Measurements from ENCODE around the gene MCL1.
A peak's percentile ranks its signal among the peaks of the same experiment; 100 is the strongest.

MCL1 gene

GRCh38 chr1:150551051-150551783 lies 28.2 kb downstream of the MCL1 start:
- peaks cover 0 to 2% of the 10 kb centered on the region in 2 donors for H3K9me3 ChIP-seq (replicated peaks in 1 of 2; ENCODE audit: control insufficient read depth in 2 of 2, insufficient read depth in 1 of 2, low read depth in 1 of 2, low read length in 2 of 2)
- no peak overlapping the region for H2BK120ac ChIP-seq (ENCODE audit: low read depth, low read length)
- H3K9ac ChIP-seq (ENCODE audit: low read depth, low read length, poor library complexity), result no peak overlapping the region
- no CpG with 5 or more reads among the region's 11 CpGs for WGBS, 2 donors (ENCODE audit: extremely low coverage in 2 of 2, insufficient read length in 2 of 2, insufficient replicate concordance in 1 of 2)
- H2BK5ac ChIP-seq (ENCODE audit: low read length), result no peak overlapping the region
- peaks cover 0 to 4% of the 10 kb centered on the region in 2 donors for H3K36me3 ChIP-seq (replicated peaks in 1 of 2; ENCODE audit: control insufficient read depth in 2 of 2, insufficient read depth in 2 of 2, low read length in 2 of 2)
- H2AK5ac ChIP-seq (ENCODE audit: low read depth, low read length), result no peak overlapping the region
- H3K27me3 ChIP-seq (ENCODE audit: control insufficient read depth in 3 of 3, insufficient read depth in 3 of 3, low read depth in 1 of 3, low read length in 3 of 3), result peaks cover 0 to 18% (median 0%) of the 10 kb centered on the region in 3 experiments
- H2AFZ ChIP-seq (ENCODE audit: low read length), result no peak overlapping the region
- H2BK12ac ChIP-seq (ENCODE audit: low read length), result no peak overlapping the region
- no peak overlapping the region for H3K27ac ChIP-seq (replicated peaks; ENCODE audit: low read length)
- peaks cover 5% of the 10 kb centered on the region for H3K79me1 ChIP-seq (ENCODE audit: low read depth, low read length)
- H3K4me1 ChIP-seq (ENCODE audit: control insufficient read depth in 2 of 2, insufficient read depth in 1 of 2, low read depth in 1 of 2, low read length in 2 of 2), result peaks cover 12 to 13% of the 10 kb centered on the region in 2 donors
- no peak overlapping the region for H3K18ac ChIP-seq (ENCODE audit: low read length)
- H3K14ac ChIP-seq (ENCODE audit: low read length), result no peak overlapping the region
- no peak overlapping the region for H3K4ac ChIP-seq (ENCODE audit: low read length)
- no peak overlapping the region for H4K91ac ChIP-seq (ENCODE audit: low read depth, low read length, poor library complexity)
- no peak overlapping the region for H2BK15ac ChIP-seq (ENCODE audit: low read length)
- H3K4me2 ChIP-seq (ENCODE audit: insufficient read depth, low read length, poor library complexity, severe bottlenecking), result no peak overlapping the region
- H3K23ac ChIP-seq (ENCODE audit: low read depth, low read length, poor library complexity), result no peak overlapping the region
- no peak overlapping the region for H3K4me3 ChIP-seq (ENCODE audit: low read length in 2 of 2)
- H4K8ac ChIP-seq (ENCODE audit: low read depth, low read length), result no peak overlapping the region
- DNase-seq (ENCODE audit: low spot score), result no peak

GRCh38 chr1:150550222-150551050 lies 29.0 kb downstream of the MCL1 start:
- Histone ChIP-seq H4K91ac (ENCODE audit: low read depth, low read length, poor library complexity) (no peak overlapping the region), H3K27me3 (ENCODE audit: control insufficient read depth in 3 of 3, insufficient read depth in 3 of 3, low read depth in 1 of 3, low read length in 3 of 3) (peaks cover 0 to 18% (median 0%) of the 10 kb centered on the region in 3 experiments), H2BK120ac (ENCODE audit: low read depth, low read length) (no peak overlapping the region), H4K8ac (ENCODE audit: low read depth, low read length) (no peak overlapping the region), H2AFZ (ENCODE audit: low read length) (no peak overlapping the region), H2BK5ac (ENCODE audit: low read length) (no peak overlapping the region), H3K14ac (ENCODE audit: low read length) (no peak overlapping the region), H2AK5ac (ENCODE audit: low read depth, low read length) (no peak overlapping the region), H3K9ac (ENCODE audit: low read depth, low read length, poor library complexity) (peak overlapping the region; percentile 10), H2BK12ac (ENCODE audit: low read length) (no peak overlapping the region), H3K27ac (replicated peaks; ENCODE audit: low read length) (no peak overlapping the region), H3K9me3 (replicated peaks in 1 of 2; ENCODE audit: control insufficient read depth in 2 of 2, insufficient read depth in 1 of 2, low read depth in 1 of 2, low read length in 2 of 2) (no peaks in the 10 kb centered on the region), H3K36me3 (replicated peaks in 1 of 2; ENCODE audit: control insufficient read depth in 2 of 2, insufficient read depth in 2 of 2, low read length in 2 of 2) (no peaks in the 10 kb centered on the region), H3K4me2 (ENCODE audit: insufficient read depth, low read length, poor library complexity, severe bottlenecking) (no peak overlapping the region), H3K79me1 (ENCODE audit: low read depth, low read length) (peaks cover 1% of the 10 kb centered on the region), H3K18ac (ENCODE audit: low read length) (no peak overlapping the region), H2BK15ac (ENCODE audit: low read length) (no peak overlapping the region), H3K4me3 (ENCODE audit: low read length in 2 of 2) (no peak overlapping the region), H3K4ac (ENCODE audit: low read length) (no peak overlapping the region), H3K4me1 (ENCODE audit: control insufficient read depth in 2 of 2, insufficient read depth in 1 of 2, low read depth in 1 of 2, low read length in 2 of 2) (peaks cover 9 to 12% of the 10 kb centered on the region in 2 donors), H3K23ac (ENCODE audit: low read depth, low read length, poor library complexity) (no peak overlapping the region)
- DNase-seq (ENCODE audit: low spot score), result no peak
- WGBS, 2 donors (ENCODE audit: extremely low coverage in 2 of 2, insufficient read length in 2 of 2, insufficient replicate concordance in 1 of 2), result no CpG with 5 or more reads among the region's 22 CpGs

GRCh38 chr1:150549496-150550221 lies 29.8 kb downstream of the MCL1 start:
- Histone ChIP-seq H3K27me3 (ENCODE audit: control insufficient read depth in 3 of 3, insufficient read depth in 3 of 3, low read depth in 1 of 3, low read length in 3 of 3) (peaks cover 0 to 18% (median 0%) of the 10 kb centered on the region in 3 experiments), H2BK15ac (ENCODE audit: low read length) (no peak overlapping the region), H3K4me2 (ENCODE audit: insufficient read depth, low read length, poor library complexity, severe bottlenecking) (peak overlapping the region; percentile 98), H2AFZ (ENCODE audit: low read length) (peak overlapping the region; percentile 85), H4K8ac (ENCODE audit: low read depth, low read length) (peak overlapping the region; percentile 10), H2AK5ac (ENCODE audit: low read depth, low read length) (peak overlapping the region; percentile 79), H2BK12ac (ENCODE audit: low read length) (no peak overlapping the region), H3K9ac (ENCODE audit: low read depth, low read length, poor library complexity) (peak overlapping the region; percentile 10), H3K36me3 (replicated peaks in 1 of 2; ENCODE audit: control insufficient read depth in 2 of 2, insufficient read depth in 2 of 2, low read length in 2 of 2) (no peaks in the 10 kb centered on the region), H3K4me3 (ENCODE audit: low read length in 2 of 2) (peak overlapping the region in 1 of 2 donors; percentile 31), H2BK5ac (ENCODE audit: low read length) (no peak overlapping the region), H3K4ac (ENCODE audit: low read length) (no peak overlapping the region), H3K9me3 (replicated peaks in 1 of 2; ENCODE audit: control insufficient read depth in 2 of 2, insufficient read depth in 1 of 2, low read depth in 1 of 2, low read length in 2 of 2) (no peaks in the 10 kb centered on the region), H3K4me1 (ENCODE audit: control insufficient read depth in 2 of 2, insufficient read depth in 1 of 2, low read depth in 1 of 2, low read length in 2 of 2) (peaks cover 9 to 12% of the 10 kb centered on the region in 2 donors), H2BK120ac (ENCODE audit: low read depth, low read length) (no peak overlapping the region), H3K27ac (replicated peaks; ENCODE audit: low read length) (no peak overlapping the region), H3K79me1 (ENCODE audit: low read depth, low read length) (no peaks in the 10 kb centered on the region), H4K91ac (ENCODE audit: low read depth, low read length, poor library complexity) (no peak overlapping the region), H3K23ac (ENCODE audit: low read depth, low read length, poor library complexity) (peak overlapping the region; percentile 70), H3K14ac (ENCODE audit: low read length) (no peak overlapping the region), H3K18ac (ENCODE audit: low read length) (peak overlapping the region; percentile 84)
- DNase-seq (ENCODE audit: low spot score), result no peak
- no CpG with 5 or more reads among the region's 43 CpGs for WGBS, 2 donors (ENCODE audit: extremely low coverage in 2 of 2, insufficient read length in 2 of 2, insufficient replicate concordance in 1 of 2)

All from neuronal stem cell (in vitro differentiated cells).